WTC11 (cell line): ENCODE measurements around the gene BMX. TPM values are rescaled to one million over a fixed set of nuclear protein-coding genes. Genes with fewer than 3 reads are reported as not detected.

ENCODE experiments used
- ATAC-seq: fragments of 200-7000 bp; cut with Tn5 transposase; 2 replicates; pipeline ENCODE4 v1.10.0; 2021; ENCODE audit warnings: mild to moderate bottlenecking, moderate library complexity
- Bru-seq: library from RNA; stranded (reverse); fragments of 400-500 nt; gene quantifications from one replicate; lab custom pipeline; 2021; lab: Mats Ljungman, UMichigan
- CTCF ChIA-PET: fragments of 300-600 bp; sonication (Branson Sonifier 250); formaldehyde crosslinking; loops from one replicate; lab custom pipeline; 2021; ENCODE audit warnings: antibody characterized with exemption; lab: Charles Lee
- POLR2A ChIA-PET: fragments of 350-600 bp; sonication (Branson Sonifier 250); formaldehyde crosslinking; loops from one replicate; lab custom pipeline; 2021; ENCODE audit warnings: antibody characterized with exemption; lab: Charles Lee
- DNase-seq: peaks from one replicate; pipeline ENCODE4 v3.0.0; 2021; ENCODE audit warnings: low spot score
- H3K27ac Mint-ChIP-seq: 2 replicates; pipeline ENCODE4 v1.8.0; 2021; ENCODE audit warnings: mixed read lengths
- H3K27me3 Mint-ChIP-seq: 2 replicates; pipeline ENCODE4 v1.8.0; 2021; ENCODE audit warnings: low read depth, mild to moderate bottlenecking, moderate library complexity, mixed read lengths
- H3K36me3 Mint-ChIP-seq: 2 replicates; pipeline ENCODE4 v1.8.0; 2021; ENCODE audit warnings: mixed read lengths
- H3K4me1 Mint-ChIP-seq: 2 replicates; pipeline ENCODE4 v1.8.0; 2022; ENCODE audit warnings: mixed read lengths
- H3K4me3 Mint-ChIP-seq: 2 replicates; pipeline ENCODE4 v1.8.0; 2021; ENCODE audit warnings: mild to moderate bottlenecking, moderate library complexity, mixed read lengths
- H3K9me3 Mint-ChIP-seq: 2 replicates; pipeline ENCODE4 v1.8.0; 2021; ENCODE audit warnings: mixed read lengths
- CBFB ChIP-seq: sonication (generic); formaldehyde crosslinking; IDR thresholded peaks from 2 replicates; pipeline ENCODE4 v1.8.1; 2022; ENCODE audit warnings: mild to moderate bottlenecking, low read depth, missing genetic modification reagents
- ELF4 ChIP-seq: sonication (generic); formaldehyde crosslinking; IDR thresholded peaks from 2 replicates; pipeline ENCODE4 v1.8.1; 2022; ENCODE audit warnings: low read depth, mild to moderate bottlenecking, moderate library complexity, missing genetic modification reagents
- FOXP4 ChIP-seq: sonication (generic); formaldehyde crosslinking; IDR thresholded peaks from 2 replicates; pipeline ENCODE4 v1.8.0; 2022; ENCODE audit warnings: mild to moderate bottlenecking, missing genetic modification reagents
- GRHL2 ChIP-seq: fragments of 250-450 bp; sonication (Bioruptor Pico); IDR thresholded peaks from 2 replicates; pipeline ENCODE4 v1.8.0; 2022; ENCODE audit warnings: mild to moderate bottlenecking, moderate library complexity; ENCODE audit not compliant: insufficient replicate concordance, severe bottlenecking
- GTF2I ChIP-seq: fragments of 250-450 bp; sonication (Bioruptor Pico); conservative IDR thresholded peaks from 2 replicates; pipeline ENCODE4 v1.4.0; 2021; ENCODE audit warnings: mild to moderate bottlenecking
- HMGXB4 ChIP-seq: sonication (generic); formaldehyde crosslinking; IDR thresholded peaks from 2 replicates; pipeline ENCODE4 v1.8.1; 2023; ENCODE audit warnings: mild to moderate bottlenecking, moderate library complexity, missing genetic modification reagents
- JAZF1 ChIP-seq: fragments of 250-450 bp; sonication (Bioruptor Pico); IDR thresholded peaks from 2 replicates; pipeline ENCODE4 v1.9.0; 2021; ENCODE audit warnings: moderate library complexity, mild to moderate bottlenecking, inconsistent platforms
- KAT7 ChIP-seq: sonication (generic); formaldehyde crosslinking; IDR thresholded peaks from 2 replicates; pipeline ENCODE4 v1.8.1; 2023; ENCODE audit warnings: missing genetic modification reagents, mild to moderate bottlenecking, borderline replicate concordance
- MXD4 ChIP-seq: fragments of 250-450 bp; sonication (Bioruptor Pico); IDR thresholded peaks from 2 replicates; pipeline ENCODE4 v1.8.0; 2021; ENCODE audit warnings: mild to moderate bottlenecking, moderate library complexity, borderline replicate concordance
- NFYB ChIP-seq: sonication (generic); formaldehyde crosslinking; conservative IDR thresholded peaks from 2 replicates; pipeline ENCODE4 v1.8.0; 2022; ENCODE audit warnings: low read depth, missing genetic modification reagents
- NR3C1 ChIP-seq: sonication (generic); formaldehyde crosslinking; conservative IDR thresholded peaks from 2 replicates; pipeline ENCODE4 v1.8.1; 2023; ENCODE audit warnings: low read depth, mild to moderate bottlenecking, missing genetic modification reagents
- RORB ChIP-seq: fragments of 250-450 bp; sonication (Bioruptor Pico); IDR thresholded peaks from 2 replicates; pipeline ENCODE4 v1.9.0; 2021; ENCODE audit warnings: mild to moderate bottlenecking
- SMAD4 ChIP-seq: sonication (generic); formaldehyde crosslinking; IDR thresholded peaks from 2 replicates; pipeline ENCODE4 v1.8.0; 2022; ENCODE audit warnings: mild to moderate bottlenecking, missing genetic modification reagents
- SOX15 ChIP-seq: fragments of 250-450 bp; sonication (Bioruptor Pico); IDR thresholded peaks from 2 replicates; pipeline ENCODE4 v1.9.0; 2021; ENCODE audit warnings: mild to moderate bottlenecking
- ZNF219 ChIP-seq: sonication (generic); formaldehyde crosslinking; IDR thresholded peaks from 2 replicates; pipeline ENCODE4 v1.8.0; 2023; ENCODE audit warnings: missing genetic modification reagents, mild to moderate bottlenecking, borderline replicate concordance
- long read RNA-seq, 3 experiments: library from RNA in 1 of 3; library from capped mRNA in 1 of 3; library from polyadenylated mRNA in 1 of 3; unstranded in 2 of 3; stranded (forward) in 1 of 3; transcript quantifications; one replicate each; pipeline ENCODE4 v2.0.0, GENCODE V29; 2021
- total RNA-seq: library from RNA; stranded (reverse); gene quantifications from 3 replicates; pipeline ENCODE4 v1.2.3, GENCODE V29; 2021
- TF ChIP-seq, protein P1 (sequence below): sonication (generic); formaldehyde crosslinking; conservative IDR thresholded peaks from 2 replicates; pipeline ENCODE4 v1.8.1; 2022; ENCODE audit warnings: mild to moderate bottlenecking, missing genetic modification reagents
- TF ChIP-seq, protein P2 (sequence below): fragments of 250-450 bp; sonication (Bioruptor Pico); IDR thresholded peaks from 2 replicates; pipeline ENCODE4 v1.9.0; 2021; ENCODE audit warnings: mild to moderate bottlenecking
- TF ChIP-seq, protein P3 (sequence below): sonication (generic); formaldehyde crosslinking; IDR thresholded peaks from 2 replicates; pipeline ENCODE4 v1.8.1; 2023; ENCODE audit warnings: mild to moderate bottlenecking, missing genetic modification reagents, borderline replicate concordance
- TF ChIP-seq, protein P4 (sequence below): fragments of 250-450 bp; sonication (Bioruptor Pico); IDR thresholded peaks from 2 replicates; pipeline ENCODE4 v1.9.0; 2021; ENCODE audit warnings: moderate library complexity, mild to moderate bottlenecking, inconsistent platforms, borderline replicate concordance

BMX gene
- not detected in 3 replicates for total RNA-seq
- Bru-seq, nascent RNA, result percentile 3 among the genes with signal in this experiment
- long read RNA-seq, experiment 1, result 0 reads
- long read RNA-seq, experiment 2, result 0 reads
- long read RNA-seq, experiment 3, result 0 reads

DNA sequence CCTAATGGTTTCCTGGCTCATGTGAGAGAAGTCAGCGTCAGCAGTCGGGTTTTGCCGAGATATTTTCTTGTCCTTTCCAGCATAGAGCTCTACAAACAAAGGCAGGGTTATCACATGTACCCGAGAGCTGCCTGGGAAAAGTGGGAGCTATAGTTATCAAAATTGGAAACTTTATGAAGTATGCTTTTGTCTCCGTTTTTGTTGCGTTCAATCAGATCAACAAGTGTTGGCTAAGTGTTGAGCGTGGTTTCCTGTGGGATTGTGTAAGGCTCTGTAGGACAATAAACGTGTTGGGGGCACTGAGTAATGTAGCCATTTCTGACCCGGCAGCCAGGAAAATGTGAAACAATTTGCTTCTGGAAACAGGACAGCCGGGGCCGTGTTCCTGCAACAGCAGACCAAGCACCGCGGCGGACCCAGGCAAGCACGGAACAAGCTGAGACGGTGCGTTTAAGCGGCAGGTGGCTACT lies at the start of gene BMX:
BMX (plus strand) TSS at position 311 of the 470 bp plus-strand sequence. CDS start 7,547 bp downstream, outside the sequence.
- Mint-ChIP-seq H3K27me3 (no peaks in the 10 kb centered on the region), H3K9me3 (no peaks in the 10 kb centered on the region), H3K36me3 (no peaks in the 10 kb centered on the region), H3K27ac (no peak within 1 kb of the TSS), H3K4me3 (no peak within 1 kb of the TSS), H3K4me1 (peaks cover 7% of the 10 kb centered on the region)
- TF ChIP-seq, protein P1, sequence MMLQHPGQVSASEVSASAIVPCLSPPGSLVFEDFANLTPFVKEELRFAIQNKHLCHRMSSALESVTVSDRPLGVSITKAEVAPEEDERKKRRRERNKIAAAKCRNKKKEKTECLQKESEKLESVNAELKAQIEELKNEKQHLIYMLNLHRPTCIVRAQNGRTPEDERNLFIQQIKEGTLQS (CRISPR knock-in tag), result no peak
- TF ChIP-seq, protein P2, sequence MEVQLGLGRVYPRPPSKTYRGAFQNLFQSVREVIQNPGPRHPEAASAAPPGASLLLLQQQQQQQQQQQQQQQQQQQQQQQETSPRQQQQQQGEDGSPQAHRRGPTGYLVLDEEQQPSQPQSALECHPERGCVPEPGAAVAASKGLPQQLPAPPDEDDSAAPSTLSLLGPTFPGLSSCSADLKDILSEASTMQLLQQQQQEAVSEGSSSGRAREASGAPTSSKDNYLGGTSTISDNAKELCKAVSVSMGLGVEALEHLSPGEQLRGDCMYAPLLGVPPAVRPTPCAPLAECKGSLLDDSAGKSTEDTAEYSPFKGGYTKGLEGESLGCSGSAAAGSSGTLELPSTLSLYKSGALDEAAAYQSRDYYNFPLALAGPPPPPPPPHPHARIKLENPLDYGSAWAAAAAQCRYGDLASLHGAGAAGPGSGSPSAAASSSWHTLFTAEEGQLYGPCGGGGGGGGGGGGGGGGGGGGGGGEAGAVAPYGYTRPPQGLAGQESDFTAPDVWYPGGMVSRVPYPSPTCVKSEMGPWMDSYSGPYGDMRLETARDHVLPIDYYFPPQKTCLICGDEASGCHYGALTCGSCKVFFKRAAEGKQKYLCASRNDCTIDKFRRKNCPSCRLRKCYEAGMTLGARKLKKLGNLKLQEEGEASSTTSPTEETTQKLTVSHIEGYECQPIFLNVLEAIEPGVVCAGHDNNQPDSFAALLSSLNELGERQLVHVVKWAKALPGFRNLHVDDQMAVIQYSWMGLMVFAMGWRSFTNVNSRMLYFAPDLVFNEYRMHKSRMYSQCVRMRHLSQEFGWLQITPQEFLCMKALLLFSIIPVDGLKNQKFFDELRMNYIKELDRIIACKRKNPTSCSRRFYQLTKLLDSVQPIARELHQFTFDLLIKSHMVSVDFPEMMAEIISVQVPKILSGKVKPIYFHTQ (CRISPR knock-in tag), result no peak
- TF ChIP-seq SMAD4 (CRISPR knock-in tag) (no peak), MXD4 (CRISPR knock-in tag) (no peak), GTF2I (CRISPR knock-in tag) (no peak), CBFB (no peak), HMGXB4 (CRISPR knock-in tag) (no peak), ZNF219 (no peak), ELF4 (no peak), NR3C1 (no peak), FOXP4 (CRISPR knock-in tag) (no peak), KAT7 (CRISPR knock-in tag) (no peak), JAZF1 (CRISPR knock-in tag) (no peak), NFYB (CRISPR knock-in tag) (no peak), RORB (CRISPR knock-in tag) (no peak), GRHL2 (no peak), SOX15 (CRISPR knock-in tag) (no peak)
- TF ChIP-seq, protein P3, sequence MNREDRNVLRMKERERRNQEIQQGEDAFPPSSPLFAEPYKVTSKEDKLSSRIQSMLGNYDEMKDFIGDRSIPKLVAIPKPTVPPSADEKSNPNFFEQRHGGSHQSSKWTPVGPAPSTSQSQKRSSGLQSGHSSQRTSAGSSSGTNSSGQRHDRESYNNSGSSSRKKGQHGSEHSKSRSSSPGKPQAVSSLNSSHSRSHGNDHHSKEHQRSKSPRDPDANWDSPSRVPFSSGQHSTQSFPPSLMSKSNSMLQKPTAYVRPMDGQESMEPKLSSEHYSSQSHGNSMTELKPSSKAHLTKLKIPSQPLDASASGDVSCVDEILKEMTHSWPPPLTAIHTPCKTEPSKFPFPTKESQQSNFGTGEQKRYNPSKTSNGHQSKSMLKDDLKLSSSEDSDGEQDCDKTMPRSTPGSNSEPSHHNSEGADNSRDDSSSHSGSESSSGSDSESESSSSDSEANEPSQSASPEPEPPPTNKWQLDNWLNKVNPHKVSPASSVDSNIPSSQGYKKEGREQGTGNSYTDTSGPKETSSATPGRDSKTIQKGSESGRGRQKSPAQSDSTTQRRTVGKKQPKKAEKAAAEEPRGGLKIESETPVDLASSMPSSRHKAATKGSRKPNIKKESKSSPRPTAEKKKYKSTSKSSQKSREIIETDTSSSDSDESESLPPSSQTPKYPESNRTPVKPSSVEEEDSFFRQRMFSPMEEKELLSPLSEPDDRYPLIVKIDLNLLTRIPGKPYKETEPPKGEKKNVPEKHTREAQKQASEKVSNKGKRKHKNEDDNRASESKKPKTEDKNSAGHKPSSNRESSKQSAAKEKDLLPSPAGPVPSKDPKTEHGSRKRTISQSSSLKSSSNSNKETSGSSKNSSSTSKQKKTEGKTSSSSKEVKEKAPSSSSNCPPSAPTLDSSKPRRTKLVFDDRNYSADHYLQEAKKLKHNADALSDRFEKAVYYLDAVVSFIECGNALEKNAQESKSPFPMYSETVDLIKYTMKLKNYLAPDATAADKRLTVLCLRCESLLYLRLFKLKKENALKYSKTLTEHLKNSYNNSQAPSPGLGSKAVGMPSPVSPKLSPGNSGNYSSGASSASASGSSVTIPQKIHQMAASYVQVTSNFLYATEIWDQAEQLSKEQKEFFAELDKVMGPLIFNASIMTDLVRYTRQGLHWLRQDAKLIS (CRISPR knock-in tag), result no peak
- TF ChIP-seq, protein P4, sequence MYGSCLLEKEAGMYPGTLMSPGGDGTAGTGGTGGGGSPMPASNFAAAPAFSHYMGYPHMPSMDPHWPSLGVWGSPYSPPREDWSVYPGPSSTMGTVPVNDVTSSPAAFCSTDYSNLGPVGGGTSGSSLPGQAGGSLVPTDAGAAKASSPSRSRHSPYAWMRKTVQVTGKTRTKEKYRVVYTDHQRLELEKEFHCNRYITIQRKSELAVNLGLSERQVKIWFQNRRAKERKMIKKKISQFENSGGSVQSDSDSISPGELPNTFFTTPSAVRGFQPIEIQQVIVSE (CRISPR knock-in tag), result no peak
- ChIA-PET CTCF (interaction anchor here (1.1 kb wide), 1 partner anchor 64 kb away, joined by 3 read pairs; no protein-coding TSS in a partner anchor), POLR2A (no interaction called here)
- DNase-seq (no peak), ATAC-seq (no peak)
